WTC11 (cell line): ENCODE results near the gene CALY.

Experiments used
- ATF2 ChIP-seq: sonication (generic); formaldehyde crosslinking; IDR thresholded peaks from 2 replicates; pipeline ENCODE4 v1.8.1; 2022; ENCODE audit warnings: low read depth, missing genetic modification reagents, borderline replicate concordance
- ATF3 ChIP-seq: sonication (generic); formaldehyde crosslinking; conservative IDR thresholded peaks from 2 replicates; pipeline ENCODE4 v1.8.1; 2022; ENCODE audit warnings: mild to moderate bottlenecking, missing genetic modification reagents
- ATF6 ChIP-seq: sonication (generic); formaldehyde crosslinking; IDR thresholded peaks from 2 replicates; pipeline ENCODE4 v1.8.1; 2023; ENCODE audit warnings: mild to moderate bottlenecking, missing genetic modification reagents
- CTCF ChIP-seq: fragments of 200-600 bp; IDR thresholded peaks from 2 replicates; pipeline ENCODE4 v1.8.0; 2022; ENCODE audit warnings: antibody characterized with exemption
- E2F4 ChIP-seq: sonication (generic); formaldehyde crosslinking; IDR thresholded peaks from 2 replicates; pipeline ENCODE4 v1.8.1; 2022; ENCODE audit warnings: low read depth, mild to moderate bottlenecking, moderate library complexity, missing genetic modification reagents, borderline replicate concordance
- ELF4 ChIP-seq: sonication (generic); formaldehyde crosslinking; IDR thresholded peaks from 2 replicates; pipeline ENCODE4 v1.8.1; 2022; ENCODE audit warnings: low read depth, mild to moderate bottlenecking, moderate library complexity, missing genetic modification reagents
- HMGXB4 ChIP-seq: sonication (generic); formaldehyde crosslinking; IDR thresholded peaks from 2 replicates; pipeline ENCODE4 v1.8.1; 2023; ENCODE audit warnings: mild to moderate bottlenecking, moderate library complexity, missing genetic modification reagents
- MAX ChIP-seq: sonication (generic); formaldehyde crosslinking; IDR thresholded peaks from 2 replicates; pipeline ENCODE4 v1.8.0; 2022; ENCODE audit warnings: mild to moderate bottlenecking, missing genetic modification reagents
- NFE2L1 ChIP-seq: sonication (generic); formaldehyde crosslinking; IDR thresholded peaks from 2 replicates; pipeline ENCODE4 v1.8.1; 2023; ENCODE audit warnings: missing genetic modification reagents
- PREB ChIP-seq: sonication (generic); formaldehyde crosslinking; IDR thresholded peaks from 2 replicates; pipeline ENCODE4 v1.8.1; 2022; ENCODE audit warnings: mild to moderate bottlenecking, missing genetic modification reagents, moderate library complexity, borderline replicate concordance
- ZNF416 ChIP-seq: fragments of 250-450 bp; sonication (Bioruptor Pico); IDR thresholded peaks from 2 replicates; pipeline ENCODE4 v1.9.0; 2021; ENCODE audit warnings: mild to moderate bottlenecking, inconsistent platforms

- no peak for TF ChIP-seq CTCF
- no peak for TF ChIP-seq ATF3 (CRISPR knock-in tag)
- no peak for TF ChIP-seq ATF2 (CRISPR knock-in tag)
- no peak for TF ChIP-seq ATF6 (CRISPR knock-in tag)
- TF ChIP-seq ZNF416 (CRISPR knock-in tag) = no peak
- no peak for TF ChIP-seq HMGXB4 (CRISPR knock-in tag)
- TF ChIP-seq E2F4 (CRISPR knock-in tag) = no peak
- TF ChIP-seq ELF4 (CRISPR knock-in tag) = no peak
- no peak for TF ChIP-seq PREB (CRISPR knock-in tag)
- no peak for TF ChIP-seq MAX (CRISPR knock-in tag)
- no peak for TF ChIP-seq NFE2L1 (CRISPR knock-in tag)
These were observed 9.7 kb upstream of the CALY start for GRCh38 chr10:133346413-133346812.
